Measurements from ENCODE around the gene ECT2. TPM values are rescaled to one million over a fixed set of nuclear protein-coding genes. Genes with fewer than 3 reads are reported as not detected.

Gene ECT2
- total RNA-seq, 1 donor from 2014 or later = 7.3 TPM

DNA sequence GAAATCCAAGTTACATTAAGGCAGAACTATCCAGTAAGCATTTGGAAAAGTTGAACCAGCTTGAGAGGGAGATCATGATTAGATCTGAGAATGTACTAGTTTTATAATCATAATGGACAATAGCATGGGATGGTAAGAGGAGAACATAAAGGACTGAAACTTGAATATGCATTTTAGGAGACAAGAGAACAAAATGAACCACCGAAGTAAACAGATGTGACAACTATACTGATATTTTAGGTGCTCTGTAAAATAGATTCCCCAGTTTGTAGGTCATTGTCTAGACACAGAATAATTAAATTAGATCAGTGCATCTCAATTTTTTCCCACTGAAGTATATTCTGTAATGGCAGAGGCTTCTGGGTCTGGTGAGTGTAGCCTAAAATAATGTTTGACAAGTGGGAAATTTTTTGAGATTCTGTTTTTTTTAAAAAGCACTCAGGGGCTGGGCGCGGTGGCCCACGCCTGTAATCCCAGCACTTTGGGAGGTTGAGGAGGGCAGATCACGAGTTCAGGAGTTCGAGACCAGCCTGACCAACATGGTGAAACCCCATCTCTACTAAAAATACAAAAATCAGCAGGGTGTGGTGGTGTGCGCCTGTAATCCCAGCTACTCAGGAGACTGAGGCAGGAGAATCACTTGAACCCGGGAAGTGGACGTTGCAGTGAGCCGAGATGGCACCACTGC, 16.3 kb downstream of the ECT2 start:
- no peaks in the 10 kb centered on the region for H3K4me1 ChIP-seq (ENCODE audit: control insufficient read depth in 3 of 3, insufficient read depth in 3 of 3, low read length in 3 of 3)
- H3K4me3 ChIP-seq (ENCODE audit: low read length in 3 of 3) = no peak overlapping the region
- no peak overlapping the region for H3K9ac ChIP-seq (ENCODE audit: low read depth in 1 of 3, low read length in 3 of 3)
- no peak overlapping the region for H3K27ac ChIP-seq (ENCODE audit: low read depth, low read length)
- H3K27me3 ChIP-seq (ENCODE audit: control insufficient read depth in 3 of 3, insufficient read depth in 3 of 3, low read length in 3 of 3) = no peaks in the 10 kb centered on the region
- H3K36me3 ChIP-seq (ENCODE audit: control insufficient read depth in 3 of 3, insufficient read depth in 3 of 3, low read length in 3 of 3) = peaks cover 0 to 4% (median 4%) of the 10 kb centered on the region in 3 donors
- H3K9me3 ChIP-seq (ENCODE audit: control insufficient read depth in 3 of 3, low read length in 3 of 3) = no peaks in the 10 kb centered on the region

DNA sequence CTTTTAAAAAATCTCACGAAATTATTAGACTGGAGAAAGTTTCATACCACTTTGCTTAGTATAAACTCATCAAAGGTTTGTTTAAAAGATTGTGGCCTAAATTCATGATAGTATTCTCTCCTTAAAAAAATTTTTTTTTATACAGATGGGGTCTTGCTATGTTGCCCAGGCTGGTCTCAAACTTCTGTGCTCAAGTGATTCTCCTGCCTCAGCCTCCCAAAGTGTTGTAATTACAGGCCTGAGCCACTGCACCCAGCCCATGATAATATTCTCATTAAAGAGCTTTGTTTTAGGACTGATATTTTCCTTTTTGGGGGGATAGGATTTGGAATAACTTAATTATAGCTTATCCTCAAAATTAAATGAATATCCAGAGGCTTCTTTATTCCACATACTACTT, 19.9 kb downstream of the ECT2 start:
- Histone ChIP-seq H3K9ac (ENCODE audit: low read depth in 1 of 3, low read length in 3 of 3) (no peak overlapping the region), H3K27ac (ENCODE audit: low read depth, low read length) (no peak overlapping the region), H3K4me1 (ENCODE audit: control insufficient read depth in 3 of 3, insufficient read depth in 3 of 3, low read length in 3 of 3) (no peaks in the 10 kb centered on the region), H3K9me3 (ENCODE audit: control insufficient read depth in 3 of 3, low read length in 3 of 3) (no peaks in the 10 kb centered on the region), H3K36me3 (ENCODE audit: control insufficient read depth in 3 of 3, insufficient read depth in 3 of 3, low read length in 3 of 3) (peaks cover 0 to 7% (median 0%) of the 10 kb centered on the region in 3 donors), H3K4me3 (ENCODE audit: low read length in 3 of 3) (no peak overlapping the region), H3K27me3 (ENCODE audit: control insufficient read depth in 3 of 3, insufficient read depth in 3 of 3, low read length in 3 of 3) (no peaks in the 10 kb centered on the region)

DNA sequence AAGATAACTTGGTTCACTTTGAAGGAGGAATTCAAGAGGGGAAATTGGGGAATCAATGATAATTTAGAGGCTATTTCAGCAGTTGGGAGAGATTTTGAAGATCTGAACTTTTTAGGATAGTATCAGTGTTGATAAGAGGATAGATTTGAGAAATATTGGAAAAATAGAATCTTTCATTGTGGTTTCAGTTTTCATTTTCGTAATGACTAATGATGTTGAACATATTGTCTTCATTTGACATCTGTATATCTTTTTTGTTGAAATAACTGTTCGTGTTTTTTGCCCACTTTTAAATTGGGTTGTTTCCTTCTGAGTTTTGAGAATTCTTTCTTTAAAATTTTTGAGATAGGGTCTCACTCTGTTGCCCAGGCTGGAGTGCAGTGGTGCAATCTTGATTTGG, 21.1 kb downstream of the ECT2 start:
- Histone ChIP-seq H3K36me3 (ENCODE audit: control insufficient read depth in 3 of 3, insufficient read depth in 3 of 3, low read length in 3 of 3) (peaks cover 0 to 7% (median 0%) of the 10 kb centered on the region in 3 donors), H3K9ac (ENCODE audit: low read depth in 1 of 3, low read length in 3 of 3) (no peak overlapping the region), H3K4me1 (ENCODE audit: control insufficient read depth in 3 of 3, insufficient read depth in 3 of 3, low read length in 3 of 3) (no peaks in the 10 kb centered on the region), H3K27ac (ENCODE audit: low read depth, low read length) (no peak overlapping the region), H3K9me3 (ENCODE audit: control insufficient read depth in 3 of 3, low read length in 3 of 3) (no peaks in the 10 kb centered on the region), H3K27me3 (ENCODE audit: control insufficient read depth in 3 of 3, insufficient read depth in 3 of 3, low read length in 3 of 3) (no peaks in the 10 kb centered on the region), H3K4me3 (ENCODE audit: low read length in 3 of 3) (no peak overlapping the region)

DNA sequence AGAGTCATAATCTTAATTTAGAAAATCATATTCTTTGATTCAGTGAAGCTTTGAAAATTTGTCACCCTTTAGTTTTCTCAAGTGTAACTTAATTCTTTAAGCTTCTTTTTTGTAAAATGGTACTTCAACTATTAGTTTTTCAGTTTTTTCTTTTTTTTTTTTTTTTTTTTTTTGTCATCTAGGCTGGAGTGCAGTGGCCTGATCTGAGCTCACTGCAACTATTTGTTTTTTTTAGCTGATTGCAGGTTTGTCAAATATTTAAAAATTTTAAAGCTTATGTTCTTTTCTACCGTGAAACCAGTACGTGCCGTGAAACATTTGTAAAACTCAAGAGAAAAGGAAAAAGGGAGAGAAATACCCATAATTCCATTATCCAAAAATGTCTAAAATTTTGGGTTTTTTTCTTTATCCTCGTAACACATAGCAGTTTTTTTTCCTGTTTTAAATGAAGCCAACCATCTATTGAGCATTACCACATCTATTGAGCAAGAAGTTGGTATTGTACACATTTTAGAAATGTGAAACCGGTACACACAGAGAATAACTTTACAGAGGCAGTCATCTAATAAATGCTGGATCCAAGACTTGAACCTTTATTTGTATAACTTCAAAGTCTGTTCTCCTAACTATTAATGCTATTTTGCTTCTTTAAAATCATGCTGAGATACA, 25.7 kb downstream of the ECT2 start:
- no peak overlapping the region for H3K27ac ChIP-seq (ENCODE audit: low read depth, low read length)
- H3K36me3 ChIP-seq (ENCODE audit: control insufficient read depth in 3 of 3, insufficient read depth in 3 of 3, low read length in 3 of 3) = peaks cover 0 to 6% (median 0%) of the 10 kb centered on the region in 3 donors
- no peak overlapping the region for H3K4me3 ChIP-seq (ENCODE audit: low read length in 3 of 3)
- no peaks in the 10 kb centered on the region for H3K4me1 ChIP-seq (ENCODE audit: control insufficient read depth in 3 of 3, insufficient read depth in 3 of 3, low read length in 3 of 3)
- H3K27me3 ChIP-seq (ENCODE audit: control insufficient read depth in 3 of 3, insufficient read depth in 3 of 3, low read length in 3 of 3) = no peaks in the 10 kb centered on the region
- no peaks in the 10 kb centered on the region for H3K9me3 ChIP-seq (ENCODE audit: control insufficient read depth in 3 of 3, low read length in 3 of 3)
- H3K9ac ChIP-seq (ENCODE audit: low read depth in 1 of 3, low read length in 3 of 3) = no peak overlapping the region

DNA sequence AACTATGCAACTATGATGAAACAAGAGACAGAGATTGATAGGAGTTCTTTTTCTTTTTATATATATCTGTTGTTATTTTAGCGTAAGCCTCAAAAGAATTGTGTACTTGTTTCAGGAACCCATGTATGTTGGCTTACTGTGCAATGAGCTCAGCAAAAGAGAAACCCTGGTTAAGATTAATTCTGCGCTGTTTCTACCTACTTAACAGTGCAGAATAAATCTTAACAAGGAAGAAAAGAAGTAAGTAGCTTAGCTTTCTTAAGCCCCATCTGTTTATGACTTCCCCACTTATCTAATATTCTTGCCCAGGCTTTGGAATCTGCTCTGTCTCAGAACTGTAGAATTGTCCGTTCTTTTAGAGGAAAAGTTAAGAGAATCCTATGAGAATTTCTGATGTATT, 27.4 kb downstream of the ECT2 start:
- no peak overlapping the region for H3K9ac ChIP-seq (ENCODE audit: low read depth in 1 of 3, low read length in 3 of 3)
- H3K4me1 ChIP-seq (ENCODE audit: control insufficient read depth in 3 of 3, insufficient read depth in 3 of 3, low read length in 3 of 3) = no peaks in the 10 kb centered on the region
- peaks cover 0 to 6% (median 0%) of the 10 kb centered on the region in 3 donors for H3K36me3 ChIP-seq (ENCODE audit: control insufficient read depth in 3 of 3, insufficient read depth in 3 of 3, low read length in 3 of 3)
- H3K9me3 ChIP-seq (ENCODE audit: control insufficient read depth in 3 of 3, low read length in 3 of 3) = no peaks in the 10 kb centered on the region
- H3K27ac ChIP-seq (ENCODE audit: low read depth, low read length) = no peak overlapping the region
- H3K27me3 ChIP-seq (ENCODE audit: control insufficient read depth in 3 of 3, insufficient read depth in 3 of 3, low read length in 3 of 3) = no peaks in the 10 kb centered on the region
- no peak overlapping the region for H3K4me3 ChIP-seq (ENCODE audit: low read length in 3 of 3)

DNA sequence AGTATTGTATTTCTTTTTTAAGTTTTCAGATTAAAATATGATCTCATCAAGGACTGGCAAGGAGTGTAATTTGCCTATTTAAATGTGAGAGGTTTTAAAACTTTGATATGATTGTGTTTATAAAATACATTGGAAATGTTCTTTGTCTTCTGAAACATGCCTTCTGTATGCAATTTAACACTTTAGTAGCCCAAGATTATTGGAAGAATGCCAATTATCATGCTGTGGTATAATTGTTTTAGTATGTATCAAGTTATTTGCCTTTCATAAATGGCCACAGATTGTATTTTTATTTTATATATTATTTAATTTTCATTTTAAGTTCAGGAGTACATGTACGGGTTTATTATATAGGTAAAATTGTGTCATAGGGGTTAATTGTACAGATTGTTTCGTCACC, 31.7 kb downstream of the ECT2 start:
- H3K27me3 ChIP-seq (ENCODE audit: control insufficient read depth in 3 of 3, insufficient read depth in 3 of 3, low read length in 3 of 3) = no peaks in the 10 kb centered on the region
- no peaks in the 10 kb centered on the region for H3K36me3 ChIP-seq (ENCODE audit: control insufficient read depth in 3 of 3, insufficient read depth in 3 of 3, low read length in 3 of 3)
- no peaks in the 10 kb centered on the region for H3K9me3 ChIP-seq (ENCODE audit: control insufficient read depth in 3 of 3, low read length in 3 of 3)
- no peak overlapping the region for H3K4me3 ChIP-seq (ENCODE audit: low read length in 3 of 3)
- H3K9ac ChIP-seq (ENCODE audit: low read depth in 1 of 3, low read length in 3 of 3) = no peak overlapping the region
- no peaks in the 10 kb centered on the region for H3K4me1 ChIP-seq (ENCODE audit: control insufficient read depth in 3 of 3, insufficient read depth in 3 of 3, low read length in 3 of 3)
- H3K27ac ChIP-seq (ENCODE audit: low read depth, low read length) = no peak overlapping the region

GRCh38 chr3:172786036-172786435, 35.5 kb downstream of the ECT2 start:
- Histone ChIP-seq H3K36me3 (ENCODE audit: control insufficient read depth in 3 of 3, insufficient read depth in 3 of 3, low read length in 3 of 3) (peaks cover 0 to 2% (median 0%) of the 10 kb centered on the region in 3 donors), H3K9me3 (ENCODE audit: control insufficient read depth in 3 of 3, low read length in 3 of 3) (no peaks in the 10 kb centered on the region), H3K9ac (ENCODE audit: low read depth in 1 of 3, low read length in 3 of 3) (no peak overlapping the region), H3K4me1 (ENCODE audit: control insufficient read depth in 3 of 3, insufficient read depth in 3 of 3, low read length in 3 of 3) (no peaks in the 10 kb centered on the region), H3K27ac (ENCODE audit: low read depth, low read length) (no peak overlapping the region), H3K4me3 (ENCODE audit: low read length in 3 of 3) (no peak overlapping the region), H3K27me3 (ENCODE audit: control insufficient read depth in 3 of 3, insufficient read depth in 3 of 3, low read length in 3 of 3) (no peaks in the 10 kb centered on the region)

GRCh38 chr3:172787019-172787418, 36.5 kb downstream of the ECT2 start:
- no peak overlapping the region for H3K9ac ChIP-seq (ENCODE audit: low read depth in 1 of 3, low read length in 3 of 3)
- no peak overlapping the region for H3K4me3 ChIP-seq (ENCODE audit: low read length in 3 of 3)
- no peaks in the 10 kb centered on the region for H3K4me1 ChIP-seq (ENCODE audit: control insufficient read depth in 3 of 3, insufficient read depth in 3 of 3, low read length in 3 of 3)
- H3K27ac ChIP-seq (ENCODE audit: low read depth, low read length) = no peak overlapping the region
- no peaks in the 10 kb centered on the region for H3K9me3 ChIP-seq (ENCODE audit: control insufficient read depth in 3 of 3, low read length in 3 of 3)
- peaks cover 0 to 2% (median 0%) of the 10 kb centered on the region in 3 donors for H3K36me3 ChIP-seq (ENCODE audit: control insufficient read depth in 3 of 3, insufficient read depth in 3 of 3, low read length in 3 of 3)
- no peaks in the 10 kb centered on the region for H3K27me3 ChIP-seq (ENCODE audit: control insufficient read depth in 3 of 3, insufficient read depth in 3 of 3, low read length in 3 of 3)

DNA sequence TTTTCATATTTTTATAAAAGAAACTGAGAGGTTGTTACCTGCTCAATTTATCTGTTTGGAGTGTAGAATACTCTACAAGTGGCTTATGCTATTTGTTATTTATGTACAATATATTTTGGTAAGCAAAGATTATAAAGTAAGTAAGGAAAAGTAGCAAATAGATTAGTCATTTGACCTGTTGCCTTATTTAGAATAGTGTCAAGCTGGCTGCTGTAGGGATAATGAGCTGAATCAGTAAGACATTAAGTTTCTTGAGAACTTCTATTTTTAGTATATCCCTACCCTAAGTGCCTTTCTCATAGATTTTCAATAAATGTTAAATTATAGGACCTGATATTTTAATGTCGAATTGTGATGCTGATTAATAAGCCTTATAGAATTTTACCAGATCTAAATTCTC, 37.2 kb downstream of the ECT2 start:
- Histone ChIP-seq H3K27me3 (ENCODE audit: control insufficient read depth in 3 of 3, insufficient read depth in 3 of 3, low read length in 3 of 3) (no peaks in the 10 kb centered on the region), H3K27ac (ENCODE audit: low read depth, low read length) (no peak overlapping the region), H3K9ac (ENCODE audit: low read depth in 1 of 3, low read length in 3 of 3) (no peak overlapping the region), H3K4me1 (ENCODE audit: control insufficient read depth in 3 of 3, insufficient read depth in 3 of 3, low read length in 3 of 3) (no peaks in the 10 kb centered on the region), H3K4me3 (ENCODE audit: low read length in 3 of 3) (no peak overlapping the region), H3K9me3 (ENCODE audit: control insufficient read depth in 3 of 3, low read length in 3 of 3) (no peaks in the 10 kb centered on the region), H3K36me3 (ENCODE audit: control insufficient read depth in 3 of 3, insufficient read depth in 3 of 3, low read length in 3 of 3) (peaks cover 0 to 2% (median 0%) of the 10 kb centered on the region in 3 donors)

GRCh38 chr3:172799246-172799645, 48.7 kb downstream of the ECT2 start:
- Histone ChIP-seq H3K4me1 (ENCODE audit: control insufficient read depth in 3 of 3, insufficient read depth in 3 of 3, low read length in 3 of 3) (no peaks in the 10 kb centered on the region), H3K27me3 (ENCODE audit: control insufficient read depth in 3 of 3, insufficient read depth in 3 of 3, low read length in 3 of 3) (no peaks in the 10 kb centered on the region), H3K36me3 (ENCODE audit: control insufficient read depth in 3 of 3, insufficient read depth in 3 of 3, low read length in 3 of 3) (no peaks in the 10 kb centered on the region), H3K9me3 (ENCODE audit: control insufficient read depth in 3 of 3, low read length in 3 of 3) (no peaks in the 10 kb centered on the region), H3K9ac (ENCODE audit: low read depth in 1 of 3, low read length in 3 of 3) (no peak overlapping the region), H3K4me3 (ENCODE audit: low read length in 3 of 3) (no peak overlapping the region), H3K27ac (ENCODE audit: low read depth, low read length) (no peak overlapping the region)
